WI38 (cell line): ENCODE data around the gene OR5AL1.

Experiments used
- H3K4me3 ChIP-seq: 2 replicates; pipeline ENCODE4 v1.5.1; 2011; ENCODE audit warnings: low read depth, mild to moderate bottlenecking, control low read depth, low read length
- TF ChIP-seq, protein P1 (sequence below): IDR thresholded peaks from 2 replicates; pipeline ENCODE4 v1.5.1; 2012; ENCODE audit warnings: low read depth, mild to moderate bottlenecking, control low read depth, low read length

The OR5AL1 gene

DNA sequence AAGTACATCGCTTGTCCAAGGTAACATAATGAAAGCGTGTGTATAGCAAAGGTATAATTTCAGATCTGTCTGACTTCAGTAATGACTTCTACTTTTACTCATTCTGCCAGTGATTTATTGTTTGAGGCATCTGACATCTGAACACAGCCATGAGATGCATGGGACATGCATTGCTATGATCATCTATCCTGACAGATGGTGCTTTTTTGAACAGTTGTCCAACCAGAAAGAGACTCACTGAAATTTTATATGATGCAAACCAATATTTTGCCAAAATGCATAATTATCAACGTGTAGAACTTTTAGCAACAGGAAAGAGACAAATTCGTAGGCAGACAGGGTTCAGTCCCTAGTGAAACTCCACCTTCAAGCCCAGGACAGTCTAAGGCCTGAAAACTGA is 41.0 kb downstream of the OR5AL1 start:
- TF ChIP-seq, protein P1, sequence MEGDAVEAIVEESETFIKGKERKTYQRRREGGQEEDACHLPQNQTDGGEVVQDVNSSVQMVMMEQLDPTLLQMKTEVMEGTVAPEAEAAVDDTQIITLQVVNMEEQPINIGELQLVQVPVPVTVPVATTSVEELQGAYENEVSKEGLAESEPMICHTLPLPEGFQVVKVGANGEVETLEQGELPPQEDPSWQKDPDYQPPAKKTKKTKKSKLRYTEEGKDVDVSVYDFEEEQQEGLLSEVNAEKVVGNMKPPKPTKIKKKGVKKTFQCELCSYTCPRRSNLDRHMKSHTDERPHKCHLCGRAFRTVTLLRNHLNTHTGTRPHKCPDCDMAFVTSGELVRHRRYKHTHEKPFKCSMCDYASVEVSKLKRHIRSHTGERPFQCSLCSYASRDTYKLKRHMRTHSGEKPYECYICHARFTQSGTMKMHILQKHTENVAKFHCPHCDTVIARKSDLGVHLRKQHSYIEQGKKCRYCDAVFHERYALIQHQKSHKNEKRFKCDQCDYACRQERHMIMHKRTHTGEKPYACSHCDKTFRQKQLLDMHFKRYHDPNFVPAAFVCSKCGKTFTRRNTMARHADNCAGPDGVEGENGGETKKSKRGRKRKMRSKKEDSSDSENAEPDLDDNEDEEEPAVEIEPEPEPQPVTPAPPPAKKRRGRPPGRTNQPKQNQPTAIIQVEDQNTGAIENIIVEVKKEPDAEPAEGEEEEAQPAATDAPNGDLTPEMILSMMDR: no peak
- no peak overlapping the region for H3K4me3 ChIP-seq

DNA sequence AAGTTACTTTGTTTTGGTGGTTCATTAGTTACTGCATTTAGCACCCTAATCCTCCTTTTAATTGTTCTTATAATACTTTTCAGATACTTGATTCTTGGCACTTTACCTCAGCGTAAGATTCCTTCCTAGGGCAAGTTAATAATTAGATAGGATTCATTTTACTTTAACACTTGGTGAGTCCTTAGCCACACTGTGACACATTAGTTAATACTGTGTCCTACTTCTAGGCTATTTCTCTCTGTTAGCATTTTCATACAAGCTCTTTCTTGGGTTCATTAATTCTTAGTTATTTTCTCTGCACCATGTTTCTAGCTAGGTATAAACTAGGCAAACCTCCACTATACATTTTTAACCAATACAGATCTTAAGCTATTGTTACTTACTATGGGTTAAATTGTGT is 44.6 kb downstream of the OR5AL1 start:
- no peak overlapping the region for H3K4me3 ChIP-seq
- TF ChIP-seq, protein P1: no peak
